Left cardiac atrium (tissue), 4 donors: ENCODE data around the gene SNX9. TPM values are rescaled to one million over a fixed set of nuclear protein-coding genes. Genes with fewer than 3 reads are reported as not detected.
"Not testable (repeated sequence)": the region's sequence is repeated elsewhere in the genome, so short reads cannot be mapped to it uniquely, and the experiment has no call there.

Source experiments
- ATAC-seq, 2 donors: fragments of 200-7000 bp; cut with Tn5 transposase; one replicate each; pipeline ENCODE4 v1.9.1; 2020; ENCODE audit warnings: mild to moderate bottlenecking in 2 of 2, moderate library complexity in 2 of 2
- DNase-seq: peaks from one replicate; pipeline ENCODE4 v3.0.0-alpha.2; 2020
- intact Hi-C, 2 donors: fragments of 100-400 bp; cut with DNase I; formaldehyde crosslinking; loops; one replicate each; pipeline versions ENCODE4 v1.14.1 to v1.15.1; 2022 to 2023
- total RNA-seq, 2 donors: library from RNA; stranded (reverse); fragmentation: NEBNext Ultra II Directional; extraction: Animal tissue kit (Norgen Biotek cat#: 25700); gene quantifications; one replicate each; pipeline ENCODE4 v1.2.1, GENCODE V29; 2021
- donor health status: DM: no; HTN: yes; CAD: no.
- donor health status: DM: no; HTN: yes; CAD: no; lungs with severe emphysema.
- donor health status: DM: yes; HTN: yes; CAD: no.
- donor health status: Dilated cardiomyopathy.

Gene SNX9
- total RNA-seq, 2 donors from 2014 or later, result 37.7 to 39.9 TPM

GRCh38 chr6:157937916-157938315 lies 114.9 kb downstream of the SNX9 start:
- ATAC-seq, result no peak
- DNase-seq, result no peak
- intact Hi-C loops, result loop anchor here in 1 of 2 donors (10.0 kb wide), 1 partner anchor 137 kb away; no protein-coding TSS in a partner anchor

DNA sequence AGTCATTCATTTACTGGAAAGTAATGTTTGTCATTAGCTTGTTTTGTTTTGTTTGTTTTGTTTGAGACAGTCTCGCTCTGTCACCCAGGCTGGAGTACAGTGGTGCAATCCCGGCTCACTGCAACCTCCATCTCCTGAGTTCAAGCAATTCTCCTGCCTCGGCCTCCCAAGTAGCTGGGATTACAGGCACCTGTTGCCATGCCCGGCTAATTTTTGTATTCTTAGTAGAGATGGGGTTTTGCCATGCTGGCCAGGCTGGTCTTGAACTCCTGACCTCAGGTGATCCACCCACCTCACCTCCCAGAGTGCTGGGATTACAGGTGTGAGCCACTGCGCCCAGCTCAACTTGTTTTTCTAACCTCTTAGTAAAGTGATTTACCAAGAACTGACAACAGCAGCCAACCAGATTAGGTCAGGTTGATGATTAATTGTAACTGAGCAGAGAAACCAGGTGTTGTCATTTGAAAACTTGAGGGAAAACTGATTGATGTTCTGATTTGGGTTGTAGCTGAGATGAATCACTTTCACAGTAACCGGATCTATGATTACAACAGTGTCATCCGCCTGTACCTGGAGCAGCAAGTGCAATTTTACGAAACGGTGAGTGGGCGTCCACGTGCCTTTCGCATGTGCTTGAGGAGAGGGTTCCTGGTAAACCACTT lies 117.5 kb downstream of the SNX9 start:
- DNase-seq, ATAC-seq, intact Hi-C loops: not testable (repeated sequence)

DNA sequence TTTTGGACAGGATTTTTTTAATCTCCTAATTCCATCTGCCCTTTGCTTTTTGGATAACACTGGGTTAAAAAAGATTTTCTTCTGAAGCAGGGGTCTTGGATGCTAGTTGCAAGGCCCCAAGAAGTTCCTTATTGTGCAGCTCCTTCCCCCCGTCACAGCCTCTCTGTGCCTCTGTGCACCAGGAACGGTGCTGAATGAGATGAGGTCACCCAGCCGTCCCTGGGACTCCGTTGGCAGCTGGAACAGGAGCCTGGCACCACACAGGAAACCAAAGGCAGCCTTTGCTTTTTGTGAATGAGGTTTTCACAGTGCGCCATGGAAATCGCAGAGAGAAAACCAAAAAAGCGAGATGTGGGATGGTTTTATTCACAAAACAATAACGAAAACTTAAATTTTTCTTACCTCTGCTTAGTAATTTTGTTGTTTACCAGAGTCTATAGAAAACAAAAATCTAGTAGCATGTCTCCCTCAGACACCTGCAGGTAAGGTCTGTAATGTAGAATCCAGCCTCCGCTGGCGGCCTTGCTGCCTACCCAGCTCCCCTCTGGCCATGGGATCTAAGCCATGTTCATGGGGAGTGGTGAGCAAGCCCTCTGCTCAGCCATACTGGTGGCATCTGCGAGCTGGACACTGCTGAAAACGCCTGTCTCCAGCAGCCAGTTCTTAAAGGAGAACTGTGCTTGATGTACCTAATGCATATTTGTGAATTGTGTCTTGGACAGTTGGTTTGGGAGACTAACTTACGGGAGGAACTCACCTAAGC lies 118.2 kb downstream of the SNX9 start:
- no peak for DNase-seq
- intact Hi-C loops, result no loop called here
- no peak for ATAC-seq

GRCh38 chr6:157942351-157942750 lies 119.3 kb downstream of the SNX9 start:
- no peak for ATAC-seq
- intact Hi-C loops, result no loop called here
- DNase-seq, result no peak

- DNase-seq (no peak), ATAC-seq (no peak)
- intact Hi-C loops, result no loop called here
These were observed 120.4 kb downstream of the SNX9 start for GRCh38 chr6:157943249-157943963.

DNA sequence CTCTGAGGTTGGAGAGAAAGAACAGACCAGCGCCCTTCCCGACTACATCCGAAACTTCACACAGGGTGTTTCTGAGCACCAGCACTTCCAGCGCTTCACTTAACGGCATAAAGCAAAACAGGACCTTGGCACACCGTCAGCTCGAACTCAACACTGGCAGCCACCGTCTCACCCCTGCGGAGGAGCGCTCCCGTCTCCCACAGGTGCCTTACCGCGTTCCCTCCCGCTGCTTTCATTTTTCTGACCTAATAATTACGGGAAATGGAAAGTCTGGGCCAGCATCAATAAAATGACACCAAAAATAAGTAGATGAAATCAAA lies 120.9 kb downstream of the SNX9 start:
- ATAC-seq, result no peak
- intact Hi-C loops, result no loop called here
- no peak for DNase-seq

DNA sequence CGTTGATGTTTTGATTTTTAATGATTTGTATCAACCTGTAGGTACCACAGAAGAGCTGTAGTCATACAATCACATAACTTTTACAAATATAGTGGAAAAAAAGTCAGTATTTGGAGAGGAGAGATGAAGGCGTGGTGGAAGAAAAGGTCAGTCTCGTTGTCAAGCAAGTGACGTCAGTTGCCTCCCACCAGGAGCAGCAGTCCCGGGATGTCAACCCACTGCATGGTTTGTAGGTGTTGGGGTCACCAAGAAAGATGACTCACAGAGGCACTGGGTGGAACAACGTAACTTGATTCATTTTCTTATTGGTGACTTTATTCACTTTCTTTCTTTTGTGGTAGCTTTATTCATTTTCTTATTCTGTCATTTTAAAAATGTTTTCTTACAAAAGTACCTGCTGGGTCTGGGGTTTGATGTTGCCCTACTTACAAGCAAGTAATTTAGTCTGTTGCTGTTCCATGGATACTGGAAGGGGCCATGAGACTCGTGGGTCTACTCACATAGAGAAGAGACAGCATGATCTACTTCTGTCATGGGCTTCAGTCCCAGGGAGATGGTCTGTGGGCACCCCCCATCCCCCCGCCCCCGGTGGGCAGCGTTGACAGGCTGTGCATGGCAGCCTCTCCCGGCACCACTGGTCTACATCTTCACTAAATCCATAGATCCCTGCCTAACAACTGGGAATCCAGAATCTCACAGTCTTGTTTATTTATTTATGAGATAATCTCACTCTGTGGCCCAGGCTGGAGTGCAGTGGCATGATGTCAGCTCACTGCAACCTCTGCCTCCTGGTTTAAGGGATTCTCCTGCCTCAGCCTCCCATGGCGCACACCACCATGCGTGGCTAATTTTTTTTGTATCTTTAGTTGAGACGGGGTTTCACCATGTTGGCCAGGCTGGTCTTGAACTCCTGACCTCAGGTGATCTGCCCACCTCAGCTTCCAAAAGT lies 122.2 kb downstream of the SNX9 start:
- no peak for ATAC-seq
- intact Hi-C loops, result no loop called here

GRCh38 chr6:157946053-157946617 lies 123.1 kb downstream of the SNX9 start:
- DNase-seq (no peak), ATAC-seq (no peak)
- intact Hi-C loops, result no loop called here

More for the DNA sequence above, 122.2 kb downstream of the SNX9 start:
- DNase-seq, result no peak

DNA sequence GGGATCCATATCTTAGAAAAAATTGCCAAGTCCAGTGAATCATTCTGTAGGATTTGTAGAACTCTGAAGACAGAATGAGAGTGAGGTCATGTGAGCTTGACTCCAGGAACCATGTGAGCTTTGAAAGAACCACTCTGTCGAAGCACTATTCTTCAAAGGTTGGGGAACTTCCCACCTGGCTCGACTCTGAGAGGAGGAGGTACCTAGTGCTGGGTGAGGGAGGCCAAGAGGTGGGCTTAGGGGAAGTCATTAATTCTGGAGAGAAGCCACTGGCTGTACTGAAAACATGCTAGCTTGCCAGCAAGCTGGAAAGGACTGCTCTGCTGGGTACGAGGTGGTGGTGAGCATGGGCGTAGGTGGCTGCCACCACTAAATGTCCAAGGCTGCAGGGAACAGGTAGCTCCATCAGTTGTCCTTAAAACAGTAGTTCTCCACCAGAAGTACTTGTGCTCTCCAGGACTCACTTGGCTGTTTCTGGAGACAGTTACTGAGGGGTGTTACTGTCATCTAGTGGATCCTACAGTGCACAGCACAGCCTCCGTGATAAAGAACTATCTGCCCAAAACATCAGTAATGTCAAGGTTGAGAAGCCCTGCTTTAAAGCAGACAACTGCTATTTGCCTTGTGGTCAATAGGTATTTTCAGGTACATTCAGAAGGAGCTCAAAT lies 124.0 kb downstream of the SNX9 start:
- ATAC-seq (peak; percentile 59 to 73), DNase-seq (no peak)
- intact Hi-C loops, result no loop called here

- ATAC-seq, intact Hi-C loops, DNase-seq: not testable (repeated sequence)
These were observed 127.9 kb downstream of the SNX9 start for GRCh38 chr6:157950899-157951298.

DNA sequence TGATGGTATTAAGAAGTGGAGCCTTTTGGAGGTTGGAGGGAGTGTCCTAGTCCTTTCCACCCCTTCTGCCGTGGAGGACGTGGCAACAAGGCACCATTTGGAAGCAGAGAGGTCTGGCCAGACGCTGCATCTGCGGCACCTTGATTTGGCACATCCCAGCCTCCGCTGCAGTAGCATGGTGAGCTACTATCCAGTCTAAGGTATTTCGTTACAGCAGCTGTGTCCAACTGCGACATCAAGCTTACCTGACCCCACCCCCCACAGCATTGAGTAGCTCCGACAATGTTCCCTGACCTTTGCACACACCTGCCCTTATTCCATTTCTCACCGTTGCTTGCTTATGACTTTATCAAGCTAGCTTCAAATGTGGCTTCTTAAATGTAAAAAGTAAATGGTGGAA lies 128.8 kb downstream of the SNX9 start:
- intact Hi-C loops, result no loop called here
- ATAC-seq, result no peak
- no peak for DNase-seq

- intact Hi-C loops, result no loop called here
- no peak for DNase-seq
- ATAC-seq, result peak in 1 of 2 donors; percentile 62
These were observed 129.9 kb downstream of the SNX9 start for GRCh38 chr6:157952861-157953351.

- ATAC-seq (peak; percentile 21 to 33), DNase-seq (no peak)
- intact Hi-C loops, result no loop called here
These were observed 130.6 kb downstream of the SNX9 start for GRCh38 chr6:157953580-157954091.

- peak; percentile 67 to 70 for ATAC-seq
- no peak for DNase-seq
- intact Hi-C loops, result no loop called here
These were observed 131.4 kb downstream of the SNX9 start for GRCh38 chr6:157954150-157955117.

DNA sequence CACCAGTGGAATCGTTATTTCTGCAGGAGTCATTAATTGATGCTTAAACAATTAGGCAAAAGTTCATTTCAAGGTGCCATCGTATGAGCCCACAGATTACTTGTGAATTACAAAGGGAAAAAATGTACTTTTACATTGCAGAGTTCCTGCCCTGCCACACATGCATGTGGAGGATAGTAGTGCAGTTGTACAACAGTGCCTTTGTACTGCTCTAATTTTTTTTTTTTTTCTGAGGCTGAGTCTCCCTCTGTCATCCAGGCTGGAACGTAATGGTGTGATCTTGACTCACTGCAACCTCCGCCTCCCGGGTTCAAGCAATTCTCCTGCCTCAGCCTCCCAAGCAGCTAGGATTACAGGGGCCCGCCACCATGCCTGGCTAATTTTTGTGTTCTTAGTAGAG lies 132.6 kb downstream of the SNX9 start:
- DNase-seq, result no peak
- intact Hi-C loops, result no loop called here
- ATAC-seq, result no peak

GRCh38 chr6:157956171-157956730 lies 133.2 kb downstream of the SNX9 start:
- DNase-seq, result no peak
- ATAC-seq, result no peak
- intact Hi-C loops, result no loop called here
